ENCODE data around the gene ARID1B. TPM values are rescaled to one million over a fixed set of nuclear protein-coding genes. Genes with fewer than 3 reads are reported as not detected.
A peak's percentile ranks its signal among the peaks of the same experiment; 100 is the strongest.

The ARID1B gene
- total and polyA plus RNA-seq, 2 of the 13 experiments (the other 11 are each of a cell fraction or from before 2014, with no cell fraction given) = 20.1 to 32.6 TPM

GRCh38 chr6:157251586-157252247 lies 474.5 kb downstream of the ARID1B start:
- no peaks in the 10 kb centered on the region; the same call in 1 of the 2 replicates for H4K20me1 ChIP-seq (ENCODE audit: insufficient read depth, low read length)
- DNase-seq (ENCODE audit: low spot score) (no peak), FAIRE-seq (no peak), ATAC-seq (no peak)
- no peak overlapping the region for H2AFZ ChIP-seq (ENCODE audit: low read length)
- ChIA-PET CTCF (ENCODE audit: low intra/inter-chr PET ratio, low total read pairs) (no interaction called here), POLR2A (no interaction called here)
- TF ChIP-seq MAFF (IDR thresholded peaks at IDR 0.05; ENCODE audit: low read depth, low read length) = 0 out of 2 replicates have a peak, but pooled peaks have one; percentile 23
- TF ChIP-seq NCOA2 (CRISPR knock-in tag; IDR thresholded peaks at IDR 0.05) = no peak
- peak; percentile 46 to 56 for TF ChIP-seq MAFK (conservative IDR thresholded peaks at IDR 0.05 in 1 of 2, IDR thresholded peaks at IDR 0.05 in 1 of 2; ENCODE audit: low read length in 2 of 2)
- TF ChIP-seq ZNF784 (CRISPR knock-in tag; IDR thresholded peaks at IDR 0.05; ENCODE audit: borderline replicate concordance) = no peak
- 36% methylated on average over 8 of the region's 8 CpGs for WGBS (ENCODE audit: low lambda C conversion rate)
- H3K4me3 ChIP-seq (replicated peaks in 1 of 3; ENCODE audit: insufficient read depth in 1 of 3, low read depth in 2 of 3, low read length in 3 of 3) = no peak overlapping the region
- peaks cover 8 to 55% of the 10 kb centered on the region in 2 experiments; a peak in 3 of 5 replicates for H3K27me3 ChIP-seq (ENCODE audit: control insufficient read depth in 1 of 2, insufficient read depth in 2 of 2, low read length in 2 of 2)
- intact Hi-C loops (cut with micrococcal nuclease; ENCODE audit: unreplicated experiment) = no loop called here
- no peak overlapping the region for H3K9ac ChIP-seq (ENCODE audit: insufficient read depth, low read depth, low read length)
- no TSS peak for BruUV-seq (replicated peaks)
- no peaks in the 10 kb centered on the region for H3K36me3 ChIP-seq (replicated peaks in 1 of 2; ENCODE audit: control insufficient read depth in 1 of 2, insufficient read depth in 2 of 2, low read length in 2 of 2)
- in situ Hi-C loops (cut with HindIII; ENCODE audit: extremely low pct_ligation_motif_present, low pct_unique_long_range_greater_than_20kb) = no loop called here
- no peaks in the 10 kb centered on the region for H3K9me3 ChIP-seq (ENCODE audit: low read length)
- H3K79me2 ChIP-seq (ENCODE audit: insufficient read depth, low read length) = no peaks in the 10 kb centered on the region
- no peak overlapping the region for H3K4me2 ChIP-seq (ENCODE audit: low read depth, low read length)
- H3K4me1 ChIP-seq (ENCODE audit: insufficient read depth, low read length) = 0 out of 2 replicates have a peak, but pooled peaks cover 5% of the 10 kb centered on the region
- H3K27ac ChIP-seq (ENCODE audit: extremely low read length, insufficient read depth, low read length) = no peak overlapping the region

GRCh38 chr6:157253017-157253416 lies 475.8 kb downstream of the ARID1B start:
- BruUV-seq (replicated peaks) = no TSS peak
- no peaks in the 10 kb centered on the region; the same call in 1 of the 2 replicates for H4K20me1 ChIP-seq (ENCODE audit: insufficient read depth, low read length)
- CTCF ChIA-PET (ENCODE audit: low intra/inter-chr PET ratio, low total read pairs) = no interaction called here
- H3K4me1 ChIP-seq (ENCODE audit: insufficient read depth, low read length) = 0 out of 2 replicates have a peak, but pooled peaks cover 5% of the 10 kb centered on the region
- H3K4me3 ChIP-seq (replicated peaks in 1 of 3; ENCODE audit: insufficient read depth in 1 of 3, low read depth in 2 of 3, low read length in 3 of 3) = no peak overlapping the region
- in situ Hi-C loops (cut with HindIII; ENCODE audit: extremely low pct_ligation_motif_present, low pct_unique_long_range_greater_than_20kb) (no loop called here), intact Hi-C loops (cut with micrococcal nuclease; ENCODE audit: unreplicated experiment) (no loop called here)
- 2% methylated on average over 7 of the region's 7 CpGs for WGBS (ENCODE audit: low lambda C conversion rate)
- H3K4me2 ChIP-seq (ENCODE audit: low read depth, low read length) = no peak overlapping the region
- no peaks in the 10 kb centered on the region for H3K79me2 ChIP-seq (ENCODE audit: insufficient read depth, low read length)
- no peaks in the 10 kb centered on the region for H3K9me3 ChIP-seq (ENCODE audit: low read length)
- ATAC-seq (peak; percentile 61), FAIRE-seq (no peak), DNase-seq (ENCODE audit: low spot score) (no peak)
- H3K27ac ChIP-seq (ENCODE audit: extremely low read length, insufficient read depth, low read length) = no peak overlapping the region
- no peak overlapping the region for H3K9ac ChIP-seq (ENCODE audit: insufficient read depth, low read depth, low read length)
- H2AFZ ChIP-seq (ENCODE audit: low read length) = no peak overlapping the region
- POLR2A ChIA-PET = no interaction called here
- H3K36me3 ChIP-seq (replicated peaks in 1 of 2; ENCODE audit: control insufficient read depth in 1 of 2, insufficient read depth in 2 of 2, low read length in 2 of 2) = no peaks in the 10 kb centered on the region
- peaks cover 7 to 63% of the 10 kb centered on the region in 2 experiments; a peak in 4 of 5 replicates for H3K27me3 ChIP-seq (ENCODE audit: control insufficient read depth in 1 of 2, insufficient read depth in 2 of 2, low read length in 2 of 2)
- TF ChIP-seq CSRNP1 (CRISPR knock-in tag; IDR thresholded peaks at IDR 0.05) (no peak), ZNF737 (CRISPR knock-in tag; IDR thresholded peaks at IDR 0.05; ENCODE audit: borderline replicate concordance) (no peak), ZKSCAN5 (CRISPR knock-in tag; IDR thresholded peaks at IDR 0.05) (no peak), TBX2 (CRISPR knock-in tag; IDR thresholded peaks at IDR 0.05; ENCODE audit: borderline replicate concordance) (no peak), HNF4A (CRISPR knock-in tag; IDR thresholded peaks at IDR 0.05) (no peak), ZNF570 (CRISPR knock-in tag; IDR thresholded peaks at IDR 0.05; ENCODE audit: borderline replicate concordance) (no peak), ZUFSP (CRISPR knock-in tag; IDR thresholded peaks at IDR 0.05; ENCODE audit: borderline replicate concordance) (no peak), ZNF496 (CRISPR knock-in tag; IDR thresholded peaks at IDR 0.05; ENCODE audit: insufficient replicate concordance) (no peak), ZNF816 (CRISPR knock-in tag; IDR thresholded peaks at IDR 0.05; ENCODE audit: borderline replicate concordance) (no peak)
